HEK293 (cell line): ENCODE data around the gene ZMYM5.

Experiments
- GLIS2 ChIP-seq: fragments of 450-650 bp; formaldehyde crosslinking; IDR thresholded peaks from 2 replicates; pipeline ENCODE4 v1.5.1; 2016; ENCODE audit warnings: missing biosample characterization, missing genetic modification characterization
- HOXA7 ChIP-seq: sonication (generic); formaldehyde crosslinking; IDR thresholded peaks from 2 replicates; pipeline ENCODE4 v1.8.1; 2022; ENCODE audit warnings: missing genetic modification reagents, borderline replicate concordance
- MZF1 ChIP-seq: fragments of 450-650 bp; formaldehyde crosslinking; IDR thresholded peaks from 2 replicates; pipeline ENCODE4 v1.5.1; 2017; ENCODE audit warnings: missing biosample characterization, missing genetic modification characterization, borderline replicate concordance
- TRIM28 ChIP-seq: IDR thresholded peaks from 2 replicates; pipeline ENCODE4 v1.6.1; 2011; ENCODE audit warnings: low read length, control low read depth, borderline replicate concordance
- ZBTB20 ChIP-seq: fragments of 450-650 bp; formaldehyde crosslinking; IDR thresholded peaks from 2 replicates; pipeline ENCODE4 v1.5.1; 2016; ENCODE audit warnings: missing biosample characterization, missing genetic modification characterization
- ZEB2 ChIP-seq: fragments of 450-650 bp; formaldehyde crosslinking; IDR thresholded peaks from 2 replicates; pipeline ENCODE4 v1.5.1; 2016; ENCODE audit warnings: missing biosample characterization, missing genetic modification characterization
- ZFP41 ChIP-seq: fragments of 450-650 bp; formaldehyde crosslinking; IDR thresholded peaks from 2 replicates; pipeline ENCODE4 v1.5.1; 2016; ENCODE audit warnings: missing biosample characterization, missing genetic modification characterization, borderline replicate concordance
- ZNF112 ChIP-seq: fragments of 450-650 bp; formaldehyde crosslinking; IDR thresholded peaks from 2 replicates; pipeline ENCODE4 v1.5.0; 2017; ENCODE audit warnings: missing biosample characterization, missing genetic modification characterization
- ZNF114 ChIP-seq: fragments of 450-650 bp; formaldehyde crosslinking; IDR thresholded peaks from 2 replicates; pipeline ENCODE4 v1.5.0; 2017; ENCODE audit warnings: missing biosample characterization, missing genetic modification characterization
- ZNF121 ChIP-seq: fragments of 450-650 bp; formaldehyde crosslinking; IDR thresholded peaks from 2 replicates; pipeline ENCODE4 v1.5.1; 2016; ENCODE audit warnings: missing biosample characterization, missing genetic modification characterization
- ZNF138 ChIP-seq: fragments of 450-650 bp; formaldehyde crosslinking; IDR thresholded peaks from 2 replicates; pipeline ENCODE4 v1.5.1; 2016; ENCODE audit warnings: missing biosample characterization, missing genetic modification characterization, borderline replicate concordance
- ZNF169 ChIP-seq: fragments of 450-650 bp; formaldehyde crosslinking; IDR thresholded peaks from 2 replicates; pipeline ENCODE4 v1.5.1; 2016; ENCODE audit warnings: missing biosample characterization, missing genetic modification characterization
- ZNF174 ChIP-seq: fragments of 450-650 bp; formaldehyde crosslinking; IDR thresholded peaks from 2 replicates; pipeline ENCODE4 v1.5.0; 2017; ENCODE audit warnings: missing biosample characterization, mild to moderate bottlenecking, missing genetic modification characterization
- ZNF175 ChIP-seq: fragments of 450-650 bp; formaldehyde crosslinking; IDR thresholded peaks from 2 replicates; pipeline ENCODE4 v1.5.1; 2016; ENCODE audit warnings: missing biosample characterization, missing genetic modification characterization
- ZNF184 ChIP-seq: fragments of 450-650 bp; IDR thresholded peaks from 2 replicates; pipeline ENCODE4 v1.5.1; 2018; ENCODE audit warnings: missing biosample characterization, mild to moderate bottlenecking, missing genetic modification characterization
- ZNF221 ChIP-seq: fragments of 450-650 bp; formaldehyde crosslinking; IDR thresholded peaks from 2 replicates; pipeline ENCODE4 v1.5.1; 2017; ENCODE audit warnings: missing biosample characterization, missing genetic modification characterization, borderline replicate concordance
- ZNF24 ChIP-seq: fragments of 450-650 bp; formaldehyde crosslinking; IDR thresholded peaks from 2 replicates; pipeline ENCODE4 v1.5.1; 2016; ENCODE audit warnings: missing biosample characterization, missing genetic modification characterization
- ZNF248 ChIP-seq: fragments of 450-650 bp; formaldehyde crosslinking; IDR thresholded peaks from 2 replicates; pipeline ENCODE4 v1.5.1; 2017; ENCODE audit warnings: missing biosample characterization, missing genetic modification characterization
- ZNF302 ChIP-seq: fragments of 450-650 bp; formaldehyde crosslinking; IDR thresholded peaks from 2 replicates; pipeline ENCODE4 v1.5.1; 2016; ENCODE audit warnings: missing biosample characterization, missing genetic modification characterization, low read depth
- ZNF433 ChIP-seq: fragments of 450-650 bp; formaldehyde crosslinking; IDR thresholded peaks from 2 replicates; pipeline ENCODE4 v1.5.1; 2016; ENCODE audit warnings: missing biosample characterization, missing genetic modification characterization, low read depth
- ZNF658 ChIP-seq: fragments of 450-650 bp; formaldehyde crosslinking; IDR thresholded peaks from 2 replicates; pipeline ENCODE4; 2016; ENCODE audit warnings: missing biosample characterization, missing genetic modification characterization
- ZNF843 ChIP-seq: fragments of 450-650 bp; formaldehyde crosslinking; IDR thresholded peaks from 2 replicates; pipeline ENCODE4 v1.5.1; 2016; ENCODE audit warnings: missing biosample characterization, missing genetic modification characterization
- ZSCAN23 ChIP-seq: fragments of 450-650 bp; formaldehyde crosslinking; IDR thresholded peaks from 2 replicates; pipeline ENCODE4 v1.5.1; 2016; ENCODE audit warnings: missing biosample characterization, missing genetic modification characterization
- TF ChIP-seq, protein P1 (sequence below): fragments of 450-650 bp; formaldehyde crosslinking; IDR thresholded peaks from 2 replicates; pipeline ENCODE4 v1.5.1; 2016; ENCODE audit warnings: missing biosample characterization, missing genetic modification characterization
- TF ChIP-seq, protein P2 (sequence below): fragments of 450-650 bp; formaldehyde crosslinking; IDR thresholded peaks from 2 replicates; pipeline ENCODE4 v1.5.1; 2016; ENCODE audit warnings: missing biosample characterization, missing genetic modification characterization
- TF ChIP-seq, protein P3 (sequence below): fragments of 450-650 bp; formaldehyde crosslinking; IDR thresholded peaks from 2 replicates; pipeline ENCODE4 v1.5.1; 2016; ENCODE audit warnings: missing biosample characterization, missing genetic modification characterization
- TF ChIP-seq, protein P4 (sequence below): fragments of 450-650 bp; formaldehyde crosslinking; IDR thresholded peaks from 2 replicates; pipeline ENCODE4 v1.5.1; 2016; ENCODE audit warnings: missing biosample characterization, missing genetic modification characterization

The ZMYM5 gene

DNA sequence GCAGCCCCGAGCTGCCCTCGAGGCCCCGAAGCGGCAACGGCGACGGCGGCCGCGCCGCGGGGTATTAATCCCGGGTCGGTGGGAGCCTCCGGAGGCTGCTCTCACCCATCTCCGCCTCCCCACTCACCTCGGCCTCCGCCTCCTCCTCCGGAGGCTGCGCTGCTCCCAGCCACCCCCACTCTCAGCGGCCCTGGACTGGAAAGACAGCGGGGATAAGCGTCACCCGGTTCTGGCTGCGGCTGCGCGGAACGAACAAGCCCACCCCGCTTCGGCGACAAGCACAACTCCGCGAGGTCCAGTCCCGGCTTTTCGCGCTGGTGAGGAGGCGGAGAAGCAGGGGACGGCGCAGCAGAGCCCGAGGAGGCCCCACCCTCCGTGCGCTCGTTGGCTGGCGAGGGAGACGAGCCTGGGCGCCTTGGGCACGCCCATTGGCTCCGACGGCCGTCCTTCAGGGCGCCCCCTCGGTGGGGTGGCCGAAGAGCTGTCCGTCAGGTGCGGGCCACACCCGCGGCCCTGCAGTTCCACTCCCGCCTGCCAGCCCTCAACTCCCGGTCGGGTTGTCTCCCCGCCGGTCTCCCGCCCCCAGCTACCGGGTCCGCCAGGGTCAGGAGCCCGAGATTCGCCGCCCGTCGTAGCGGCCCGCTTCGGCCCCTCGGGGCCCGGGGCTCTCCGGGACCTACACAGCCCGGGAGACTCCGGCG is at the start of gene ZMYM5 (continued):
- TF ChIP-seq GLIS2 (peak; percentile 86; the same call in 1 of the 2 replicates), ZNF169 (tag by site-specific recombination) (no peak), ZNF138 (tag by site-specific recombination) (no peak), HOXA7 (no peak), ZNF658 (tag by site-specific recombination) (no peak), ZNF121 (tag by site-specific recombination) (no peak), ZNF184 (tag by site-specific recombination) (no peak), ZNF433 (tag by site-specific recombination) (no peak), ZNF248 (tag by site-specific recombination) (no peak), ZBTB20 (tag by site-specific recombination) (peak; percentile 90), ZNF175 (tag by site-specific recombination) (no peak), TRIM28 (no peak), ZNF24 (tag by site-specific recombination) (no peak), ZSCAN23 (tag by site-specific recombination) (no peak), ZNF174 (no peak), ZNF112 (tag by site-specific recombination) (no peak), ZNF221 (tag by site-specific recombination) (no peak), ZNF114 (no peak), ZEB2 (tag by site-specific recombination) (peak; percentile 88), ZFP41 (tag by site-specific recombination) (no peak), MZF1 (no peak), ZNF302 (tag by site-specific recombination) (no peak), ZNF843 (tag by site-specific recombination) (no peak)
- TF ChIP-seq, protein P1, sequence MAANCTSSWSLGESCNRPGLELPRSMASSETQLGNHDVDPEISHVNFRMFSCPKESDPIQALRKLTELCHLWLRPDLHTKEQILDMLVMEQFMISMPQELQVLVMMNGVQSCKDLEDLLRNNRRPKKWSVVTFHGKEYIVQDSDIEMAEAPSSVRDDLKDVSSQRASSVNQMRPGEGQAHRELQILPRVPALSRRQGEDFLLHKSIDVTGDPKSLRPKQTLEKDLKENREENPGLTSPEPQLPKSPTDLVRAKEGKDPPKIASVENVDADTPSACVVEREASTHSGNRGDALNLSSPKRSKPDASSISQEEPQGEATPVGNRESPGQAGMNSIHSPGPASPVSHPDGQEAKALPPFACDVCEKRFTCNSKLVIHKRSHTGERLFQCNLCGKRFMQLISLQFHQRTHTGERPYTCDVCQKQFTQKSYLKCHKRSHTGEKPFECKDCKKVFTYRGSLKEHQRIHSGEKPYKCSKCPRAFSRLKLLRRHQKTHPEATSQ (tag by site-specific recombination), result no peak
- TF ChIP-seq, protein P2, sequence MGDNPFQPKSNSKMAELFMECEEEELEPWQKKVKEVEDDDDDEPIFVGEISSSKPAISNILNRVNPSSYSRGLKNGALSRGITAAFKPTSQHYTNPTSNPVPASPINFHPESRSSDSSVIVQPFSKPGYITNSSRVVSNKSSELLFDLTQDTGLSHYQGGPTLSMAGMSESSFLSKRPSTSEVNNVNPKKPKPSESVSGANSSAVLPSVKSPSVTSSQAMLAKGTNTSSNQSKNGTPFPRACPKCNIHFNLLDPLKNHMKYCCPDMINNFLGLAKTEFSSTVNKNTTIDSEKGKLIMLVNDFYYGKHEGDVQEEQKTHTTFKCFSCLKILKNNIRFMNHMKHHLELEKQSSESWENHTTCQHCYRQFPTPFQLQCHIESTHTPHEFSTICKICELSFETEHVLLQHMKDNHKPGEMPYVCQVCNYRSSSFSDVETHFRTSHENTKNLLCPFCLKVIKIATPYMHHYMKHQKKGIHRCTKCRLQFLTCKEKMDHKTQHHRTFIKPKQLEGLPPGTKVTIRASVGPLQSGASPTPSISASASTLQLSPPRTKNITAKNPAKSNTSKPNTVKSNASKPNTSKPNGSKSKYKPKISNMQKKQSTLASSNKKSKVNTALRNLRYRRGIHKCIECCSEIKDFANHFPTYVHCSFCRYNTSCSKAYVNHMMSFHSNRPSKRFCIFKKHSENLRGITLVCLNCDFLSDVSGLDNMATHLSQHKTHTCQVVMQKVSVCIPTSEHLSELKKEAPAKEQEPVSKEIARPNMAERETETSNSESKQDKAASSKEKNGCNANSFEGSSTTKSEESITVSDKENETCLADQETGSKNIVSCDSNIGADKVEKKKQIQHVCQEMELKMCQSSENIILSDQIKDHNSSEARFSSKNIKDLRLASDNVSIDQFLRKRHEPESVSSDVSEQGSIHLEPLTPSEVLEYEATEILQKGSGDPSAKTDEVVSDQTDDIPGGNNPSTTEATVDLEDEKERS (tag by site-specific recombination), result no peak
- TF ChIP-seq, protein P3, sequence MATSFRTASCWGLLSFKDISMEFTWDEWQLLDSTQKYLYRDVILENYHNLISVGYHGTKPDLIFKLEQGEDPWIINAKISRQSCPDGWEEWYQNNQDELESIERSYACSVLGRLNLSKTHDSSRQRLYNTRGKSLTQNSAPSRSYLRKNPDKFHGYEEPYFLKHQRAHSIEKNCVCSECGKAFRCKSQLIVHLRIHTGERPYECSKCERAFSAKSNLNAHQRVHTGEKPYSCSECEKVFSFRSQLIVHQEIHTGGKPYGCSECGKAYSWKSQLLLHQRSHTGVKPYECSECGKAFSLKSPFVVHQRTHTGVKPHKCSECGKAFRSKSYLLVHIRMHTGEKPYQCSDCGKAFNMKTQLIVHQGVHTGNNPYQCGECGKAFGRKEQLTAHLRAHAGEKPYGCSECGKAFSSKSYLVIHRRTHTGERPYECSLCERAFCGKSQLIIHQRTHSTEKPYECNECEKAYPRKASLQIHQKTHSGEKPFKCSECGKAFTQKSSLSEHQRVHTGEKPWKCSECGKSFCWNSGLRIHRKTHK (tag by site-specific recombination), result no peak
- TF ChIP-seq, protein P4, sequence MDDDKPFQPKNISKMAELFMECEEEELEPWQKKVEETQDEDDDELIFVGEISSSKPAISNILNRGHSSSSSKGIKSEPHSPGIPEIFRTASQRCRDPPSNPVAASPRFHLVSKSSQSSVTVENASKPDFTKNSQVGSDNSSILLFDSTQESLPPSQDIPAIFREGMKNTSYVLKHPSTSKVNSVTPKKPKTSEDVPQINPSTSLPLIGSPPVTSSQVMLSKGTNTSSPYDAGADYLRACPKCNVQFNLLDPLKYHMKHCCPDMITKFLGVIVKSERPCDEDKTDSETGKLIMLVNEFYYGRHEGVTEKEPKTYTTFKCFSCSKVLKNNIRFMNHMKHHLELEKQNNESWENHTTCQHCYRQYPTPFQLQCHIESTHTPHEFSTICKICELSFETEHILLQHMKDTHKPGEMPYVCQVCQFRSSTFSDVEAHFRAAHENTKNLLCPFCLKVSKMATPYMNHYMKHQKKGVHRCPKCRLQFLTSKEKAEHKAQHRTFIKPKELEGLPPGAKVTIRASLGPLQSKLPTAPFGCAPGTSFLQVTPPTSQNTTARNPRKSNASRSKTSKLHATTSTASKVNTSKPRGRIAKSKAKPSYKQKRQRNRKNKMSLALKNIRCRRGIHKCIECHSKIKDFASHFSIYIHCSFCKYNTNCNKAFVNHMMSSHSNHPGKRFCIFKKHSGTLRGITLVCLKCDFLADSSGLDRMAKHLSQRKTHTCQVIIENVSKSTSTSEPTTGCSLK (tag by site-specific recombination), result no peak
